GM12891 (cell line): ENCODE measurements around the gene NDP.

Source experiments
- POLR2A ChIP-seq: IDR thresholded peaks from 2 replicates; pipeline ENCODE4 v1.6.1; 2011; ENCODE audit warnings: low read depth, low read length, control low read depth
- POLR2AphosphoS5 ChIP-seq: IDR thresholded peaks from 2 replicates; pipeline ENCODE4 v1.6.1; 2011; ENCODE audit warnings: low read depth, low read length, control low read depth
- SPI1 ChIP-seq: IDR thresholded peaks from 2 replicates; pipeline ENCODE4 v1.6.1; 2011; ENCODE audit warnings: low read depth, low read length, control low read depth

DNA sequence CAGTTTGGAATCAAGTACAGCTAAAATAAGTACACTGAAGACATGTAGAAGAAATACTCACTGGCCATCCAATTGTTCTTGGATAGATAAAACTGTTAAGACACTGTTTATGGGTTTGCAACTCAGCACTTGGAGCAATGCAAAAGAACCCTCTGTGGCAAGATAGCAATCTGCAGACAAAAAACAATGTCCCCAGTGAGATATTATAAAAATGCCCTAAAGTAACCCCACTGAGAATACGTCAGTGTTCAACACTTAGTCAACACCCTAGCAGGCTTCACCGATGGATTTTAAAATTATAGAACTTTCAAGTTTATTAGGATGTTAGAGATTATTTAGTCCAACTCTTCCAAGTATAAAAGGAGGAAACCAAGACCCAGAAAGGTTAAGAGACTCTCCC, 47.5 kb upstream of the NDP start:
- no peak for TF ChIP-seq POLR2AphosphoS5
- no peak for TF ChIP-seq POLR2A
- no peak for TF ChIP-seq SPI1
